Measurements from ENCODE around the gene SPI1. TPM values are rescaled to one million over a fixed set of nuclear protein-coding genes. Genes with fewer than 3 reads are reported as not detected.

Gene SPI1
- total RNA-seq, 1 donor from 2014 or later: not detected

DNA sequence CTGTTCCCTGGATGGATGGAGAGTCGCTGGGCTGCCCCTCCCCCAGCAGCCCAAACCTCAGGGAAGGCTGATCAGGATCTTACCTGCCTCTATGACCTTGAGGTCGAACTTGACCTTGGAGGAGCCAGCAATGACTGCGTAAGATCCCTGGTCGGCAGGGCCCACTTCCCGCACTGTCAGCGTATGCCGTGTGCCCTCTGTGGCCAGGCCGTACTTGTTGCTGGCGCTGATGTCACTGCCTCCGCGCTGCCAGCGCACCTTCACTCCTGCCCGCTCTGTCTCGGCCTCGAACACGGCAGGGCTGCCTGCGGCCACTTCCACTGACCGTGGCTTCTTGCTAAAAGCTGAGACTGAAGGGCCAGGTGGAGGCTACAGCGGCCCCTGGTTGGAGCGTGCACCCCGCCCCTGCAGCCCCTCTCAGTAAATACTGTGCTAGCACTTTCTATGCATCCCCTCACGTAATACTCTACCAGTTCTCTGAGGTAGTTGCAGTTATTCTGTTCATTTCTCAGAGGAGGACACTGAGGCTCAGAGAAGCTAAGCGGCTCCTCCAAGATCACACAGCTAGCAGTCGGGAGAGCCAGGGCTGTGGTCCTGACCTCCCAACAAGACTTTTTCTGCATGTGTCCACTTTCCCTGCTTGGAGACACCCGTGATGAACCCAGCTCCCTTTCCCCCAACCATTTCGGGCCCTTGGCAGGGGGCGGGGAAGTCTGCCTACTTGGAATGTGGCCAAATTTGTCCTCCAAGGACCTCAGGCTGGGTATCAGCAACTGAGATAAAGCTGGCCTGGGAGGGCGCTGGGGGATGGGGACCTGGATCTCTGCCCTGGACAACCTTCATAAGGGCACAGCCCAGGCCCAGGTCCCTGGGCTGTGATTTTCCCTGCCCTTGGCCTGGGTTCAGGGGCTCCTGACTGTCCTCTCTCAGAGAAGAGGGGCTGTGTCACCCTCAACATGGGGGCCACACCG is 26.9 kb downstream of the SPI1 start:
- Mint-ChIP-seq H3K36me3 (ENCODE audit: insufficient read depth) (no peaks in the 10 kb centered on the region), H3K4me3 (ENCODE audit: low read depth) (no peak overlapping the region), H3K4me1 (ENCODE audit: low read depth) (peaks cover 2% of the 10 kb centered on the region), H3K27ac (no peak overlapping the region), H3K9me3 (ENCODE audit: low read depth) (no peaks in the 10 kb centered on the region), H3K27me3 (no peaks in the 10 kb centered on the region)
- TF ChIP-seq, protein P1, sequence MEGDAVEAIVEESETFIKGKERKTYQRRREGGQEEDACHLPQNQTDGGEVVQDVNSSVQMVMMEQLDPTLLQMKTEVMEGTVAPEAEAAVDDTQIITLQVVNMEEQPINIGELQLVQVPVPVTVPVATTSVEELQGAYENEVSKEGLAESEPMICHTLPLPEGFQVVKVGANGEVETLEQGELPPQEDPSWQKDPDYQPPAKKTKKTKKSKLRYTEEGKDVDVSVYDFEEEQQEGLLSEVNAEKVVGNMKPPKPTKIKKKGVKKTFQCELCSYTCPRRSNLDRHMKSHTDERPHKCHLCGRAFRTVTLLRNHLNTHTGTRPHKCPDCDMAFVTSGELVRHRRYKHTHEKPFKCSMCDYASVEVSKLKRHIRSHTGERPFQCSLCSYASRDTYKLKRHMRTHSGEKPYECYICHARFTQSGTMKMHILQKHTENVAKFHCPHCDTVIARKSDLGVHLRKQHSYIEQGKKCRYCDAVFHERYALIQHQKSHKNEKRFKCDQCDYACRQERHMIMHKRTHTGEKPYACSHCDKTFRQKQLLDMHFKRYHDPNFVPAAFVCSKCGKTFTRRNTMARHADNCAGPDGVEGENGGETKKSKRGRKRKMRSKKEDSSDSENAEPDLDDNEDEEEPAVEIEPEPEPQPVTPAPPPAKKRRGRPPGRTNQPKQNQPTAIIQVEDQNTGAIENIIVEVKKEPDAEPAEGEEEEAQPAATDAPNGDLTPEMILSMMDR (IDR thresholded peaks at IDR 0.05; ENCODE audit: unreplicated experiment): no peak
- no peak for DNase-seq (ENCODE audit: low spot score, unreplicated experiment)

DNA sequence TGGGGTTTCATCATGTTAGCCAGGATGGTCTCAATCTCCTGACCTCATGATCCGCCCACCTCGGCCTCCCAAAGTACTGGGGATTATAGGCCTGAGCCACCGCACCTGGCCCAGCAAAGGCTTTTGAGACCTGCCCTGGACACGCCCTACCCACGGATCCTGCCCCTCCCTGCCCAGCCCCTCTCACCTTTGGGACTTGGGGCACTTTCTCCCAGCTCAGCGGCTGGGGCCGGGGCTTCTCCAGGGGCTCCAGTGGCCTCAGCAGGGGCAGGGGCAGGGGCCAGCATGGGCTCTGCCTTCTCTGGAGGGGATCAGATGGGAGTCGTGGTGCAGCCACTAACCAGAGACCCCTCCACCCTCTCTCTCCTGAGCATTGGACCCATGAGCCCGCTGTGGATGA is 28.0 kb downstream of the SPI1 start:
- no peak for DNase-seq (ENCODE audit: low spot score, unreplicated experiment)
- no peaks in the 10 kb centered on the region for H3K36me3 Mint-ChIP-seq (ENCODE audit: insufficient read depth)
- no peaks in the 10 kb centered on the region for H3K27me3 Mint-ChIP-seq
- H3K9me3 Mint-ChIP-seq (ENCODE audit: low read depth): no peaks in the 10 kb centered on the region
- no peak overlapping the region for H3K4me3 Mint-ChIP-seq (ENCODE audit: low read depth)
- TF ChIP-seq, protein P1 (IDR thresholded peaks at IDR 0.05; ENCODE audit: unreplicated experiment): no peak
- H3K27ac Mint-ChIP-seq: no peak overlapping the region
- peaks cover 2% of the 10 kb centered on the region for H3K4me1 Mint-ChIP-seq (ENCODE audit: low read depth)

DNA sequence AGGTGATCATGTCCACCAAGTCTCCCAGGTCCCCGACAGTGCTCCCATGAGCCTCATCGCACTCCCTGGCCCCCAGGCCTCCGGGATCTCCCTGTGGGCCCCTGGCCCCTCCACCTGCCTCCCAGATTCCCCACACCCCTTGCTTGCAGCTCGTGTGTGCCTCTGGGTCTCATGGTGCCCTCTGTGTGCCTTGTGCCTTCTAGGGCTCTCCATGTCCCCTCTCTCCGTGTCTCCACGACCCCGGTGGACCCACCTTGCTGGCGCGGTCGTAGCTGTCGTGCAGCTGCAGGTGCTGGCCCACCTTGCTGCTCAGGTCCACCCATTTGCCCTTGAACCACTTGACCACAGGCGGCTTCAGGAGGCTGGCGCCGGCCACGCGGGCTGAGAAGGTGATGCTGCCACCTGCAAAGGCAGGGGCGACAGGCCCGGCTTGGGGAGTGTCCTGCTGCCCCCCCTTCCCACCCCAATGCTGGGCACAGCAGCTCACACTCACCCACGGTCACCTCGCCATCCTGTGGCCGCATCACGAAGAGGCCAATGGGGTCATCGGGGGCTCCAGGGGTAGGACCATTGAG is 28.7 kb downstream of the SPI1 start:
- no peaks in the 10 kb centered on the region for H3K36me3 Mint-ChIP-seq (ENCODE audit: insufficient read depth)
- H3K27me3 Mint-ChIP-seq: no peaks in the 10 kb centered on the region
- H3K4me3 Mint-ChIP-seq (ENCODE audit: low read depth): no peak overlapping the region
- H3K4me1 Mint-ChIP-seq (ENCODE audit: low read depth): peaks cover 1% of the 10 kb centered on the region
- no peak for DNase-seq (ENCODE audit: low spot score, unreplicated experiment)
- no peaks in the 10 kb centered on the region for H3K9me3 Mint-ChIP-seq (ENCODE audit: low read depth)
- TF ChIP-seq, protein P1 (IDR thresholded peaks at IDR 0.05; ENCODE audit: unreplicated experiment): no peak
- H3K27ac Mint-ChIP-seq: no peak overlapping the region

DNA sequence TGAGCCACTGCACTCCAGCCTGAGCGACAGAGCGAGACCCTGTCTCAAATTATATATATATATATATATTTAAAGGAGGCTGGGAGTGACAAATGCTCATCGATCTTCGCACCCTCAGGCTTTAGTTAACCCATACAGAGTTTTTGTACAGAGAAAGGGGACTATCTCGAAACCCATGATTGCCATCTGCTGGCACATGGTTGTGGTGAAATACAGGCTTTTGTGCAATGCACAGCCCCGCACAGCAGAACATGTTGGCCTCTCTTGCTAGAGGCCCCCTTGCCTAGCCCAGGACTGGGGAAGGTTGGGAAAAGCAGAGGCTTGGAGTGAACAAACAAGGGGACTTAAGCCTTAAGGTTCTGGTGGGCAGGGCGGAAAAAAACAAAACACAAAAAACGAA is 29.5 kb downstream of the SPI1 start:
- no peak overlapping the region for H3K27ac Mint-ChIP-seq
- TF ChIP-seq, protein P1 (IDR thresholded peaks at IDR 0.05; ENCODE audit: unreplicated experiment): peak; percentile 28
- peaks cover 1% of the 10 kb centered on the region for H3K4me1 Mint-ChIP-seq (ENCODE audit: low read depth)
- H3K36me3 Mint-ChIP-seq (ENCODE audit: insufficient read depth): no peaks in the 10 kb centered on the region
- H3K27me3 Mint-ChIP-seq: no peaks in the 10 kb centered on the region
- H3K9me3 Mint-ChIP-seq (ENCODE audit: low read depth): no peaks in the 10 kb centered on the region
- no peak overlapping the region for H3K4me3 Mint-ChIP-seq (ENCODE audit: low read depth)
- DNase-seq (ENCODE audit: low spot score, unreplicated experiment): no peak

DNA sequence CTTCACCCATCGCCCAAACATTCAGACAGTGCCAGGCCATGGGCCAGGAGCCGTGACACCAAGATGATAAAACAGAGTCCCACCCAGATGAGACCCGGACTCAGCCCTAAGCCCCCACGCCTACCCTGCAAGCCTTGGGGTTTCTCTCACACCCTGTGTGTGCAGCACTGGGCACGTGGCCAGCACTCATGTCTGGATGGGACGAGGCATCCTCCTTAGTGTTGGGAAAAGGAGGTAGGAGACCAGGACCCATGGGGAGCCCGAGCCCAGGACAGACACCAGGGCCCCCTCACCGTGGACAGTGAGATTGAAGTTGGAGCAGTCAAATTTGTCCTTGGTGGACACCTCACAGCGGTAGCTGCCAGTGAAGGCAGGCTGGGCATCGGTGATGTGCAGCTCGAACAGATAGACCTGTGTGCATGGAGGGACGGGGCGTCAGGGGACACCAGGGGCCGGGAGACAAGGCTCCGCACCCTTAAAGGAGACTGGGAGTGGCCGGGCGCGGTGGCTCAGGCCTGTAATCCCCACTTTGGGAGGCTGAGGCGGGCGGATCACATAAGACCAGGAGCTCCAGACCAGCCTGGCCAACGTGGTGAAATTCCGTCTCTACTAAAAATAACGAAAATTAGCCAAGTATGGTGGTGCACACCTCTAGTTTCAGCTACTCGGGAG is 30.1 kb downstream of the SPI1 start:
- TF ChIP-seq, protein P1 (IDR thresholded peaks at IDR 0.05; ENCODE audit: unreplicated experiment): no peak
- no peaks in the 10 kb centered on the region for H3K9me3 Mint-ChIP-seq (ENCODE audit: low read depth)
- H3K4me1 Mint-ChIP-seq (ENCODE audit: low read depth): peaks cover 1% of the 10 kb centered on the region
- H3K4me3 Mint-ChIP-seq (ENCODE audit: low read depth): no peak overlapping the region
- no peaks in the 10 kb centered on the region for H3K36me3 Mint-ChIP-seq (ENCODE audit: insufficient read depth)
- no peak overlapping the region for H3K27ac Mint-ChIP-seq
- no peak for DNase-seq (ENCODE audit: low spot score, unreplicated experiment)
- no peaks in the 10 kb centered on the region for H3K27me3 Mint-ChIP-seq
